Nephron progenitor cell (in vitro differentiated cells): ENCODE data around the gene FREY1.

Experiments
- DNase-seq: peaks from one replicate; pipeline ENCODE4 v3.0.0; 2021
- H3K27ac Mint-ChIP-seq: 2 replicates; pipeline ENCODE4 v1.8.0; 2021; ENCODE audit warnings: mild to moderate bottlenecking, moderate library complexity, mixed read lengths
- H3K27me3 Mint-ChIP-seq: 2 replicates; pipeline ENCODE4 v1.8.0; 2021; ENCODE audit warnings: mild to moderate bottlenecking, low read depth, mixed read lengths; ENCODE audit not compliant: poor library complexity
- H3K36me3 Mint-ChIP-seq: 2 replicates; pipeline ENCODE4 v1.8.0; 2021; ENCODE audit warnings: low read depth, mixed read lengths
- H3K4me1 Mint-ChIP-seq: 2 replicates; pipeline ENCODE4 v1.8.0; 2021; ENCODE audit warnings: mixed read lengths
- H3K4me3 Mint-ChIP-seq: 2 replicates; pipeline ENCODE4 v1.8.0; 2021; ENCODE audit warnings: mild to moderate bottlenecking, moderate library complexity, mixed read lengths
- H3K9me3 Mint-ChIP-seq: 2 replicates; pipeline ENCODE4 v1.8.0; 2021; ENCODE audit warnings: mild to moderate bottlenecking, moderate library complexity, mixed read lengths
- CTCF ChIP-seq: fragments of 200-600 bp; sonication (generic); IDR thresholded peaks from 2 replicates; pipeline ENCODE4 v1.5.0; 2021; ENCODE audit warnings: antibody characterized with exemption

FREY1 gene

GRCh38 chr11:45896422-45896984 is 10.6 kb downstream of the FREY1 start:
- no peak overlapping the region for H3K27ac Mint-ChIP-seq
- DNase-seq, result peak; percentile 79
- H3K27me3 Mint-ChIP-seq, result peaks cover 12% of the 10 kb centered on the region
- peaks cover 69% of the 10 kb centered on the region for H3K4me1 Mint-ChIP-seq
- no peaks in the 10 kb centered on the region for H3K9me3 Mint-ChIP-seq
- peak overlapping the region; percentile 50 for H3K4me3 Mint-ChIP-seq
- no peak for TF ChIP-seq CTCF
- no peaks in the 10 kb centered on the region for H3K36me3 Mint-ChIP-seq

GRCh38 chr11:45895553-45896259 is 11.4 kb downstream of the FREY1 start:
- Mint-ChIP-seq H3K27me3 (peaks cover 19% of the 10 kb centered on the region), H3K9me3 (no peaks in the 10 kb centered on the region), H3K36me3 (no peaks in the 10 kb centered on the region), H3K4me1 (peaks cover 62% of the 10 kb centered on the region), H3K4me3 (no peak overlapping the region), H3K27ac (no peak overlapping the region)
- no peak for TF ChIP-seq CTCF
- DNase-seq, result no peak

- DNase-seq, result no peak
- Mint-ChIP-seq H3K27me3 (peaks cover 22% of the 10 kb centered on the region), H3K4me1 (peaks cover 57% of the 10 kb centered on the region), H3K27ac (no peak overlapping the region), H3K9me3 (no peaks in the 10 kb centered on the region), H3K36me3 (no peaks in the 10 kb centered on the region), H3K4me3 (no peak overlapping the region)
- no peak for TF ChIP-seq CTCF
Observed at GRCh38 chr11:45894555-45895247, 12.4 kb downstream of the FREY1 start.

- H3K27me3 Mint-ChIP-seq, result peaks cover 38% of the 10 kb centered on the region
- H3K36me3 Mint-ChIP-seq, result no peaks in the 10 kb centered on the region
- H3K4me1 Mint-ChIP-seq, result peaks cover 42% of the 10 kb centered on the region
- no peak overlapping the region for H3K27ac Mint-ChIP-seq
- H3K4me3 Mint-ChIP-seq, result no peak overlapping the region
- no peaks in the 10 kb centered on the region for H3K9me3 Mint-ChIP-seq
- DNase-seq, result no peak
- no peak for TF ChIP-seq CTCF
Observed at GRCh38 chr11:45892856-45893255, 14.2 kb downstream of the FREY1 start.

- no peak for TF ChIP-seq CTCF
- H3K27ac Mint-ChIP-seq, result no peak overlapping the region
- H3K4me1 Mint-ChIP-seq, result peaks cover 23% of the 10 kb centered on the region
- no peaks in the 10 kb centered on the region for H3K36me3 Mint-ChIP-seq
- peaks cover 55% of the 10 kb centered on the region for H3K27me3 Mint-ChIP-seq
- no peak overlapping the region for H3K4me3 Mint-ChIP-seq
- no peaks in the 10 kb centered on the region for H3K9me3 Mint-ChIP-seq
- DNase-seq, result no peak
Observed at GRCh38 chr11:45890886-45891550, 16.1 kb downstream of the FREY1 start.
